Measurements from ENCODE around the gene ATP8B4. TPM values are rescaled to one million over a fixed set of nuclear protein-coding genes. Genes with fewer than 3 reads are reported as not detected.

The ATP8B4 gene
- polyA plus RNA-seq, 1 donor (not counting 4 experiments of a cell fraction or from before 2014, with no cell fraction given) = 0.05 TPM

DNA sequence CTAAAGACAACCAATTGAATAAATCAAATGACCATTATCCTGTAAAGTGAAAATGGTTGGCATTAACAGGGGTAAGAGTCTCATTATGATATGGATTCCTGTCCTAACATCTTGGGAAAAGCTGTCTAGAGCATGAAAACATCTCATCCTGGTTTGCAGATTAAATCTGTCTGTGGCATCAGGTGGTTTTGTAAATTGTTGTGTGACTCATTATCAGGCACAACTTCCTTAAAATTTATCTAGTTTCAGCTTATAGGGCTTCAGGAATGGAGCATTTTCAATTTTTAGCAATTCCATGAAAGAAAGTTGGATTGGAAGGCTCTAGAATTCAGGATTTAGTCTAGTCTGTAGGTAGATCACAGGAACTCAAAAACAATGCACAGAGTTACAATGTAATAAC lies 31.8 kb upstream of the ATP8B4 start:
- TF ChIP-seq, protein P1, sequence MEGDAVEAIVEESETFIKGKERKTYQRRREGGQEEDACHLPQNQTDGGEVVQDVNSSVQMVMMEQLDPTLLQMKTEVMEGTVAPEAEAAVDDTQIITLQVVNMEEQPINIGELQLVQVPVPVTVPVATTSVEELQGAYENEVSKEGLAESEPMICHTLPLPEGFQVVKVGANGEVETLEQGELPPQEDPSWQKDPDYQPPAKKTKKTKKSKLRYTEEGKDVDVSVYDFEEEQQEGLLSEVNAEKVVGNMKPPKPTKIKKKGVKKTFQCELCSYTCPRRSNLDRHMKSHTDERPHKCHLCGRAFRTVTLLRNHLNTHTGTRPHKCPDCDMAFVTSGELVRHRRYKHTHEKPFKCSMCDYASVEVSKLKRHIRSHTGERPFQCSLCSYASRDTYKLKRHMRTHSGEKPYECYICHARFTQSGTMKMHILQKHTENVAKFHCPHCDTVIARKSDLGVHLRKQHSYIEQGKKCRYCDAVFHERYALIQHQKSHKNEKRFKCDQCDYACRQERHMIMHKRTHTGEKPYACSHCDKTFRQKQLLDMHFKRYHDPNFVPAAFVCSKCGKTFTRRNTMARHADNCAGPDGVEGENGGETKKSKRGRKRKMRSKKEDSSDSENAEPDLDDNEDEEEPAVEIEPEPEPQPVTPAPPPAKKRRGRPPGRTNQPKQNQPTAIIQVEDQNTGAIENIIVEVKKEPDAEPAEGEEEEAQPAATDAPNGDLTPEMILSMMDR (optimal IDR thresholded peaks at IDR 0.05 in 1 of 3, IDR thresholded peaks at IDR 0.05 in 1 of 3, conservative IDR thresholded peaks at IDR 0.05 in 1 of 3; ENCODE audit: extremely low read depth in 1 of 3, insufficient read depth in 2 of 3, low read length in 3 of 3) = no peak
- no peak for TF ChIP-seq EZH2 (IDR thresholded peaks at IDR 0.05; ENCODE audit: low read length)

DNA sequence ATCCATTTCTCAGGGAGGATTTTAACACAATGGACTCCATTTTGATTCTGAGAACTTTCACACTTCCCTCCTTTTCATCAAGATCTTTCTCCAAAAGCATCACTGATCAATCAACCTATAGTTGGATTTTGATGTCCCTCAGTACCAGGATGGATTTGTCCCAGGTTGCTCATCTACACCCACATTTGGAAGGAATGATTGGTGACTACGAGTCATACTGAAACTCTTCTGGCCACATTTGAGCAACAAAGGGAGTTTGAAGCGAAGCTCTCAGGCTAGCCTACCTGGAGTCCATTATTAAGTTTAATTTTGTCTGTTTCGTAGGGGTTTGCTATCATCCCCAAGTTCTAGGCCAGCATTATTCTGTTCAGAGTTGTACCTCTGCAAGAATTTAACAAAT lies 31.3 kb upstream of the ATP8B4 start:
- no peaks in the 10 kb centered on the region for H3K27me3 ChIP-seq (ENCODE audit: control insufficient read depth, extremely low read depth, insufficient read depth, low read length)
- H3K36me3 ChIP-seq (ENCODE audit: control insufficient read depth in 2 of 2, extremely low read depth in 1 of 2, insufficient read depth in 2 of 2, low read length in 2 of 2) = no peaks in the 10 kb centered on the region
- no peaks in the 10 kb centered on the region for H4K20me1 ChIP-seq (ENCODE audit: control insufficient read depth, extremely low read depth, insufficient read depth, low read length)
- no peaks in the 10 kb centered on the region for H3K4me1 ChIP-seq (ENCODE audit: control insufficient read depth, extremely low read depth, insufficient read depth, low read length)
- dilution Hi-C loops (cut with MboI; ENCODE audit: extremely low pct_ligation_motif_present, low sequenced_read_pairs) = no loop called here
- no peak overlapping the region for H3K4me2 ChIP-seq (ENCODE audit: control insufficient read depth, extremely low read depth, insufficient read depth, low read depth, low read length)
- TF ChIP-seq EZH2 (IDR thresholded peaks at IDR 0.05; ENCODE audit: low read length) = no peak
- TF ChIP-seq, protein P1 (optimal IDR thresholded peaks at IDR 0.05 in 1 of 3, IDR thresholded peaks at IDR 0.05 in 1 of 3, conservative IDR thresholded peaks at IDR 0.05 in 1 of 3; ENCODE audit: extremely low read depth in 1 of 3, insufficient read depth in 2 of 3, low read length in 3 of 3) = no peak
- no peak for FAIRE-seq
- H3K9ac ChIP-seq (ENCODE audit: control insufficient read depth, extremely low read depth, insufficient read depth, low read length) = no peak overlapping the region
- H2AFZ ChIP-seq (ENCODE audit: control insufficient read depth, low read length) = no peak overlapping the region
- no peak for DNase-seq (ENCODE audit: low read depth, low spot score)
- H3K9me1 ChIP-seq (ENCODE audit: control insufficient read depth, extremely low read depth, insufficient read depth, low read length) = no peaks in the 10 kb centered on the region
- H3K79me2 ChIP-seq (ENCODE audit: control insufficient read depth, insufficient read depth, low read length) = no peaks in the 10 kb centered on the region
- H3K27ac ChIP-seq (ENCODE audit: control insufficient read depth, insufficient read depth, low read length) = no peak overlapping the region
- H3K9me3 ChIP-seq (ENCODE audit: control insufficient read depth, low read depth, low read length) = no peaks in the 10 kb centered on the region
- H3K4me3 ChIP-seq (ENCODE audit: control insufficient read depth in 2 of 3, extremely low read depth in 1 of 3, insufficient read depth in 2 of 3, low read depth in 1 of 3, low read length in 3 of 3) = no peak overlapping the region

More for the DNA sequence above, 31.8 kb upstream of the ATP8B4 start:
- Histone ChIP-seq H3K27ac (ENCODE audit: control insufficient read depth, insufficient read depth, low read length) (no peak overlapping the region), H3K4me2 (ENCODE audit: control insufficient read depth, extremely low read depth, insufficient read depth, low read depth, low read length) (no peak overlapping the region), H3K9ac (ENCODE audit: control insufficient read depth, extremely low read depth, insufficient read depth, low read length) (no peak overlapping the region), H3K4me3 (ENCODE audit: control insufficient read depth in 2 of 3, extremely low read depth in 1 of 3, insufficient read depth in 2 of 3, low read depth in 1 of 3, low read length in 3 of 3) (no peak overlapping the region), H3K79me2 (ENCODE audit: control insufficient read depth, insufficient read depth, low read length) (no peaks in the 10 kb centered on the region), H3K9me1 (ENCODE audit: control insufficient read depth, extremely low read depth, insufficient read depth, low read length) (no peaks in the 10 kb centered on the region), H3K9me3 (ENCODE audit: control insufficient read depth, low read depth, low read length) (no peaks in the 10 kb centered on the region), H4K20me1 (ENCODE audit: control insufficient read depth, extremely low read depth, insufficient read depth, low read length) (no peaks in the 10 kb centered on the region), H3K36me3 (ENCODE audit: control insufficient read depth in 2 of 2, extremely low read depth in 1 of 2, insufficient read depth in 2 of 2, low read length in 2 of 2) (no peaks in the 10 kb centered on the region), H3K4me1 (ENCODE audit: control insufficient read depth, extremely low read depth, insufficient read depth, low read length) (no peaks in the 10 kb centered on the region), H3K27me3 (ENCODE audit: control insufficient read depth, extremely low read depth, insufficient read depth, low read length) (no peaks in the 10 kb centered on the region), H2AFZ (ENCODE audit: control insufficient read depth, low read length) (no peak overlapping the region)
- DNase-seq (ENCODE audit: low read depth, low spot score) (no peak), FAIRE-seq (no peak)
- dilution Hi-C loops (cut with MboI; ENCODE audit: extremely low pct_ligation_motif_present, low sequenced_read_pairs) = no loop called here
